Right renal cortex interstitium (tissue), 3 donors: ENCODE results near the gene TEX28. TPM values are rescaled to one million over a fixed set of nuclear protein-coding genes. Genes with fewer than 3 reads are reported as not detected.
"Not testable (repeated sequence)": the region's sequence is repeated elsewhere in the genome, so short reads cannot be mapped to it uniquely, and the experiment has no call there.

Experiments used
- DNase-seq, 3 donors: peaks; one replicate each; pipeline ENCODE4 v3.0.0-alpha.2; 2013; ENCODE audit warnings: low read depth in 3 of 3, low spot score in 2 of 3
- polyA plus RNA-seq, 3 donors: library from polyadenylated mRNA; unstranded; fragments of 120-200 nt; gene quantifications; one replicate each; pipeline ENCODE4 v1.2.1, GENCODE V29; 2013; ENCODE audit not compliant: insufficient read length in 3 of 3

Gene TEX28
- polyA plus RNA-seq, 3 donors, result not detected

DNA sequence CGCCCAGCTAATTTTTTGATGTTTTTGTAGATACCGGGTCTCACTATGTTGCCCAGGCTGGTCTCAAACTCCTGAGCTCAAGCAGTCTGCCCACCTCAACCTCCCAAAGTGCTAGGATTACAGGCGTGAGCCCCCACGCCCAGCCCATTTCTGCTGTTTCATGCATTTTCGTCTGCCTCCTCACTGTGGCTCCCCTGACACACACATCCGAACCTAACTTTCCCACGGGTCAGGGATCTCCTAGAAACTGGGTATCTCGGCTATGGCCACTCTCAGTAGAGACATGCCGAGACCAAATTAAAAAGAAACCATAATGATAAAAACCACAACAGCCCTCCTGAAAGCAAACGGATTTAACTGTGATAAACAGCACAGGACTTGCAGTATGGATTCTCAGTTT lies 46.8 kb downstream of the TEX28 start:
- not testable (repeated sequence) for DNase-seq

GRCh38 chrX:154247377-154248045 lies 47.4 kb downstream of the TEX28 start:
- DNase-seq, result not testable (repeated sequence)

GRCh38 chrX:154239982-154240503 lies 54.9 kb downstream of the TEX28 start:
- not testable (repeated sequence) for DNase-seq

DNA sequence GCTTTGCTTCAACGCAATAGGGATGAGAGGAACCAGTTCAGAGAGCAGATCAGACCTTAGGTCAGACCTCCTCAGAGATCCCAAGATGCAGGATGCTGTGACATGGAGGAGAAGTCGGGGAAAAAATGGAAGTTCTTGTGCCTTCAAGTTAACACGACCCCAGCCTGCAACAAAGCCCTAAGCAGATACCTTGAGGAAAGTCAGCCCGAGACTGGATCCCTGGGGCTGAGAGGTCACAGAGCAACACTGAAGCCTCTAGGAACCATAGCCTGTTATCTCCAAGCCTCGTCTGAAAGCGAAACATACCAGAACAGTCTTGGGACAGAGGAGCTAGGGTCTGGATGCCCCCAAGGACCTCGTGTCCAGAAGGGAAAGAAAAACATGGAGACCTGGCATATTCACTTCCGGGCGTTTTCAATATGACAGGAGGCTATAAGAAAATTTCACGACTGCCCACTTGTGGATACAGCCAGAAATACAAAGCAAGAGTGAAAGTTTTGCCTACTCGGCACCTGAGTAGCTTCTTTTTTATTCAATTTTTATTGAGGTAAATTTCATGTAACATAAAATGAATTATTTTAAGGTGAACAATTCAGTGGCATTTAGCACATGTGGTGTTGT lies 55.9 kb downstream of the TEX28 start:
- not testable (repeated sequence) for DNase-seq

DNA sequence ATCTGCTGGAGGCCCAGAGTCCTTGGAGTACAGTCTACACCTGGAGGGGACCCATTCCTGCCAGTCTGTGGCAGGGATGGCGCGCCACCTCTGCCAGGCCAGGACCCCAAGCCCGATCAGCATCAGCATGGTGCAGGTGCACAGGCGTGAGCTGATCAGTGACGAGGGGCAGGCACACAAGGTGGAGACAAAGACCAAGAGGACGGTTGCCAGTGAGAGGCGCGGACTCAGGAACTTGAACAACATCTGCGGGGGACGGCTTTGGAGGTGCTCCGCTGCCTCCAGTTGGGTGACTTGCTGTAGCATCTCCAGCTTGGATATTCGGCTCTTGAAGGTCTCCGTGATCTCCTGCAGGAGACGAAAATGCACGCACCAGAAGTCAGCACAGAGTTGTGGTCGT lies 61.3 kb downstream of the TEX28 start:
- DNase-seq, result not testable (repeated sequence)

DNA sequence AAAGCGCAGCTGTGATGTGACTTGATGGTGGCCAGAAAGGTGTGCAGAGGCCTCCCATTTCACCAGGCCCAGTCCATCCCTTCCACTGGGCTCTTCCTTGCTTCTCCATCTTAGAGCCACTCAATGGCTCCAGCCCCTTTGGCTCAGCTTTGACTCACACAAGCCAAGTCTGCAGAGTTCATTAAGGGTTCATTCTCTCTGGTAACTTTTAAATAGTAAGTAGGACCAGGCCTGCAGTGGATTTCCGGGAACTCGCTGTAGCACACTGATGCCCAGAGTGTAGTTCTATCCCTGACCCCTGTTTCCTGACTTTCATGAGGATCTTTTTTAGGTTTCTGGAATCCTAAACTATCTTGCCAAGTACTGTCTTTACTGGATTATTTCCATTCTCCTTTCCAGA lies 63.5 kb downstream of the TEX28 start:
- not testable (repeated sequence) for DNase-seq

DNA sequence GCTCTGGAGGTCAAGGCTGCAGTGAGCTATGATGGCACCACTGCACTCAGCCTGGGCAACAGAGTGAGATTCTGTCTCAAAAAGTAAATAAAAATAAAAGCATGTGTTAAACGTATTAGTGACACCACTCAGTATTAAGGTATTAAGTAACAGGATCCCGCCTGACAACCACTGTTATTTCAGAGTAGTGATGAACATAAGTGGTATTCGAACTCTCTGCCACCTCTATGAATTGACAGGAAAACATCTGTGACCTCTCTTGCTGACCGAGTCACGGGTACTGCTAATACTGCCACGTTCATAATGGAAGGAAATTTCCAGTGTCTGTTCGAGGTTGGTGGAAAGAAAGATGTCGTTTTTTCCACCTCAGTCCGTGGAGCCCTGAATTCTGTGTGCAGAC lies 68.2 kb downstream of the TEX28 start:
- not testable (repeated sequence) for DNase-seq

GRCh38 chrX:154225292-154225691 lies 69.6 kb downstream of the TEX28 start:
- not testable (repeated sequence) for DNase-seq

Other genes starting within 250 kb of the TEX28 start
- gene MECP2, start 197.4 kb downstream of the TEX28 start, polyA plus RNA-seq, result 10 to 100 TPM; 23.6 to 27.9 (median 27.4) TPM
- gene OPN1LW, start 150.9 kb downstream of the TEX28 start, polyA plus RNA-seq, result not detected
- gene OPN1MW, start 112.5 kb downstream of the TEX28 start, polyA plus RNA-seq, result not detected
- not detected for gene OPN1MW2, start 75.4 kb downstream of the TEX28 start, polyA plus RNA-seq
- not detected for gene OPN1MW3, start 37.5 kb downstream of the TEX28 start, polyA plus RNA-seq
- under 1 TPM; 0.28 to 0.76 (median 0.45) TPM for gene TKTL1, start 671 bp upstream of the TEX28 start, polyA plus RNA-seq
- gene FLNA, start 79.5 kb upstream of the TEX28 start, polyA plus RNA-seq, result 100 to 1,000 TPM; 393 to 423 (median 399) TPM
- 10 to 100 TPM; 64.7 to 67.6 (median 66.3) TPM for gene EMD, start 84.2 kb upstream of the TEX28 start, polyA plus RNA-seq
- gene RPL10, start 103.3 kb upstream of the TEX28 start, polyA plus RNA-seq, result 1,000 to 10,000 TPM; 2,793 to 3,161 (median 3,142) TPM
- gene DNASE1L1, start 114.1 kb upstream of the TEX28 start, polyA plus RNA-seq, result 10 to 100 TPM; 11.3 to 14.0 (median 11.4) TPM
- 10 to 100 TPM; 26.1 to 30.1 (median 28.7) TPM for gene TAFAZZIN, start 116.4 kb upstream of the TEX28 start, polyA plus RNA-seq
- gene ATP6AP1, start 133.6 kb upstream of the TEX28 start, polyA plus RNA-seq, result 100 to 1,000 TPM; 136 to 162 (median 151) TPM
- 100 to 1,000 TPM; 106 to 109 (median 107) TPM for gene GDI1, start 142.0 kb upstream of the TEX28 start, polyA plus RNA-seq
- 10 to 100 TPM; 51.3 to 58.1 (median 55.9) TPM for gene FAM50A, start 149.0 kb upstream of the TEX28 start, polyA plus RNA-seq
- gene PLXNA3, start 163.2 kb upstream of the TEX28 start, polyA plus RNA-seq, result 10 to 100 TPM; 33.5 to 40.7 (median 38.1) TPM
- 10 to 100 TPM in 2 of 3 donors, 1 to 10 TPM in 1; 9.7 to 12.0 (median 10.8) TPM for gene LAGE3, start 184.2 kb upstream of the TEX28 start, polyA plus RNA-seq
- 10 to 100 TPM; 25.6 to 29.3 (median 28.1) TPM for gene UBL4A, start 191.5 kb upstream of the TEX28 start, polyA plus RNA-seq
- 10 to 100 TPM; 15.9 to 18.3 (median 15.9) TPM for gene SLC10A3, start 195.5 kb upstream of the TEX28 start, polyA plus RNA-seq
- gene FAM3A, start 221.1 kb upstream of the TEX28 start, polyA plus RNA-seq, result 10 to 100 TPM; 24.3 to 29.3 (median 28.0) TPM